NCI-H774 (cell line): ENCODE data around the gene PRDM15.

Experiments
- DNase-seq: peaks from one replicate; lab custom pipeline; 2025; lab: John Stamatoyannopoulos, UW

Gene PRDM15

DNA sequence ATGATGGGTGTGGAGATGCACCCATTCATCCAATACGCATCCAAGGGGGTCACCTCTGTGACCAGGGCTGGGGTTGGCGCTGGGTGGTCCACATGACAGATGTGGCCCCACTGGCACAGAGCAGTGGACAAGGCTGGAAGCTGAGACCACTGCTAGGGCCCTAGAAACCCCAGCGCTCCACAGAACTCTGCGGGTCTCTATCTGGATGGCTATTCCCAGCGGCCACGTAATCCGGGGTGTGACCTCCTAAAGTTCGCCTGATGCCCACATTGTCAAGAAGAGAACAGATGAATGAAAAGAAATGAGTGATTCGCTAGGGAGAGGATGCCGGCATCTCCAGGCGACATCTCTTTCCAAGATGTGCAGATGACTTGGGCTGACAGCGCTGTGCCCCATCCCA is 55.2 kb downstream of the PRDM15 start:
- DNase-seq, result no peak

GRCh38 chr21:41823166-41823565 is 56.0 kb downstream of the PRDM15 start:
- no peak for DNase-seq

DNA sequence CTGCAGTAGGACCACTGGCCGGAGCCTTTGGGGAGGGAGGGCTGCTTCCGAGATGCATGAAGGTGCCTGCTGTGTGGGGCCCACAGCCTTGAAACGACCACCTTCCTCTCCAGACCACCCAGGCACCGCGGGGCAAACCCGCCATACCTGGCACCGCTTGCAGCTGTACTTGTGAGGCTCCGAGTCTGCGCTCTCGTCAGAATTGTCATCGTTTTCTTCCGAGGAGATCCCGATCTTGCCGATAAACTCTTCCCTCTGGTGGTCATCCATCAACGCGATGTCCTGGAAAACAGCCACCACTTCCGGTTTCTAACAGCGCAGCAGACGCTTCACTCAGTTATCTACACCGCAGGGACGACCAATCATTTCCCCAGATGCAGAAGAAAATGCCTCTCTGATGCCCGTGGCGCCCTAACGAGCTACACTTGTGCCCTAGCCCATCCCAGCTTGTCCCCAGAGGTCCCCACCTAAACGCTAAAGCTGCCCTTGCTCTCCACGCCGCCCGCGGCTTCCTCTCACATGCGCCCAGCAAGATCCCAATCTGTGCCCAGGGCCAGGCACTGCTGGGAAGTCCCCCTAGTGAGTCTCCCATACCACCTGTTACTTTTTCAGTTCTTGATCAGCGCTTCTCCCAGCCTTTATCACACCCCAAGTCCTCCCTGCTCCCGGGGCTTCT is 57.2 kb downstream of the PRDM15 start:
- DNase-seq, result no peak

DNA sequence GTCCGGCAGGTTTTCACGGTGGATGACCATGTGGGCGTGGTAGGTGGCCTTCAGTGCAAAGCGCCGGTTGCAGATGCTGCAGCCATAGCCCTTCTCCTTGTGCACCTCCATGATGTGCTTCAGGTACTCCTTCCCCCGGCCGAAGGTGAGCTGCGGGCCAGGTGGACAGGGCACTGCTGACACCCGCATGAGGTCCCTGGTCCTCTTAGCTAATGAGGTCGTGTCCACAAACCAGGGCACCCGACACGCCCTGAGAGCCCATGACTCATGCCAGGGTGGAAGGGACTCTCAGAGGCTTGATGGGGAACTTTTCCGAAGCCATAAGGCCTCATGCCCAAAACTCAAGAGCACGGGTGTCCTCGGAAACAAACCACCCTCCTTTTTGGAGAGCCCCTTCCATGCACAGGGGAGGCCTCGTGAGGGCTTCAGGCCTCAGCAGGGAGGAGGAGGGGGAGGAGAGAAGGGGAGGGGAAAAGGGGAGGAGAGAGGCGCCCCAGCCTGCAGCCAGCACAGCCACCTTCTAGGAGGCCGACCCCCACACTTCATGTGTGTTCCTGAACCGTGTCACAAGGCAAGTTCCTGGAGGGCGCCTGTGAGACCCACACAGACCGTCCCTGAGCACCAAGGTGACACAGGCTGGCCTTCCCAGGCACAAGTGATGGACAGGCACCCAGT is 57.9 kb downstream of the PRDM15 start:
- DNase-seq, result no peak

DNA sequence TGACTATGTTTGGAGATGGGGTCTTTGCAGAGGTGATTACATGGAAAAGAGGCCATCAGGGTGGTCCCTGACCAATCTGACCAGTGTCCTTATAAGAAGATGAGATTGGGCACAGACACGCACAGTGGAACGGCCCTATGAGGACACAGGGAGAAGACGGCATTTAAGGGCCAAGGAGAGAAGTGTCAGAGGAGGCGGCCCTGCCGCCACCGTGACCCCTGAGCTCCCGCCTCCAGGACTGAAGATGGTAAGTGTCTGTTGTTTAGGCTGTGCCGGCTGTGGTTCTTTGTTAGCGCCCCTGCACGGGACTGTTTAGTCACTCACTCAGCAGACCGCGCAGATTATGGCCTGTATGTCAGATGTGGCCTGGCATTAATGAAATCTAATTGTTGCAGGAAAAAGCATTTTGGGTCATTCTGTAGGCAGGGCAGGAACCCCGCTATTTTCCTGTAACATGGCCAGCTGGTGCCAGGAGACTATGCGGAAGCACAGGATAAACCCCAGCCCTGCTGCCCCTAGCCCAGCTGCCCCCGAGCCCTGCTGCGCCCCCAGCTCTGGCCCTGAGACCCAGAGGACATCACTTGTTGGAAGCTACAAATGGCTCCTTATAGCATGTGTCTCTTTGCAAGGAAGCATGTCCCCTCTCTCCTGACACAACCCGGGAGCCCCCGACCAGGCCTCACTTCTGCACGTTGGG is 58.6 kb downstream of the PRDM15 start:
- no peak for DNase-seq

DNA sequence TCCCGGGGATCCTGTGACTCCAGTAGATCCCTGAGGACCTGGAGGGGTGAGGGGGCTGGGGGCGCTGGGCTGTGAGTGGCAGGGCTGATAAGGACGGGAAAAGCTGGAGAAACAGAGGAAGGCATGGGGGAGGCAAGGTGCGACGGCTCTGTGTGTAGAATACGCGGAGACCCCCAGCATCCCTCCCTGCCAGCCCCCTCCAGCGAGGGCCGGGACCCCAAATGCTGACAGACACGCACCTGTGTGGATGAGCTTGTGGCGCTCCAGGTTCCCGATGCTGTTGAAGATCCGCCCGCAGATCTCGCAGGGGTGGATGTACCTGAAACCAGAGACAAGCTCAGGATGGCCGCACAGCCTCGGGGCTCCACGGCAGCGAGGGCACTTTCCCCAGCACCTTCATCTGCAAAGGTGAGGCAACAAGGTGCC is 59.3 kb downstream of the PRDM15 start:
- no peak for DNase-seq

GRCh38 chr21:41819236-41819855 is 59.8 kb downstream of the PRDM15 start:
- DNase-seq, result no peak

DNA sequence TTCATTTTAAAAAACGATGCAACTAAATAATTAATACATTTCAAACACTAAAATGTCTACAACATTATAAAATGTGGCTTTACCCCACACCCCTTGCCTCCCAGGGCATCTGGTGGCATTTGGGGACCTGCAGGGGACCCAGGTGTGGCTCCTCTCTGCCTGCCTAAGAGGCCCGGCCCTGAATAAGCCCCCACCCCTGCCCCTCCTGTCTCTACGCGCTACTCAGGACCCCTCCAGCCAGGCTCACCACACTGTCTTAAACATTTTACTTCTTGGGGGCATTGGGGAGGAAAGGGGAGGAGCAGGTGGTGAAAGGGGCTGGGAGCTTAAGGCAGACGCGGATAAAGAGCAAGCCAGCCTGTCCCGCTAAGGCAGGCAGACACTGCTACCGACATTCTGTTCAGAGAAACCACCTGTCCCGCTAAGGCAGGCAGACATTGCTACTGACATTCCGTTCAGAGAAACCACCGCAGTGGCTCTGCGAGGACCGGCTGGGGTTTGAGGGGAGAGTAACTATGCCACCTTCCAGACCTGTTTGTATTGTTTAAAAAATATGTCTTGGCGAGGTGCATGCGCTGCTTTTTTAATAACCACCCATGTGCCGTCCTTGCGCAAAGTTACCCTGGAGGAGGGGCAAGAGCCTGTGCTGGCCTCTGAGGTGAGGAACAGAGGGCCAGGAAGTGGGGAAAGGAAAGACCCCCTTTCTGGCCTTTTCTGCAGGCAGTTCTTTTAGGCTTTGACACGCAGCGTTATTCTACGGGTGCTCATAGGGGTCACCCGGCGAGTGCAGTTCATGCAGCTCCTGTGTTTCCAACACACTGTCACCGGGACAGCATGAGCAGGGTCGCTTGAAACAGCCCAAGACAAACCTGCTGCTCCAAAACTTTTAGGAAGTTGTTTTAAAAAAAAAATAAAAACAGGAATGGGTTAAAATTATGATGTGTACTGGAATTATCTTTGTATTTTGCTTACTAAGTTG is 61.0 kb downstream of the PRDM15 start:
- no peak for DNase-seq

- peak; percentile 10 for DNase-seq
These were observed 61.9 kb downstream of the PRDM15 start for GRCh38 chr21:41817228-41817627.

DNA sequence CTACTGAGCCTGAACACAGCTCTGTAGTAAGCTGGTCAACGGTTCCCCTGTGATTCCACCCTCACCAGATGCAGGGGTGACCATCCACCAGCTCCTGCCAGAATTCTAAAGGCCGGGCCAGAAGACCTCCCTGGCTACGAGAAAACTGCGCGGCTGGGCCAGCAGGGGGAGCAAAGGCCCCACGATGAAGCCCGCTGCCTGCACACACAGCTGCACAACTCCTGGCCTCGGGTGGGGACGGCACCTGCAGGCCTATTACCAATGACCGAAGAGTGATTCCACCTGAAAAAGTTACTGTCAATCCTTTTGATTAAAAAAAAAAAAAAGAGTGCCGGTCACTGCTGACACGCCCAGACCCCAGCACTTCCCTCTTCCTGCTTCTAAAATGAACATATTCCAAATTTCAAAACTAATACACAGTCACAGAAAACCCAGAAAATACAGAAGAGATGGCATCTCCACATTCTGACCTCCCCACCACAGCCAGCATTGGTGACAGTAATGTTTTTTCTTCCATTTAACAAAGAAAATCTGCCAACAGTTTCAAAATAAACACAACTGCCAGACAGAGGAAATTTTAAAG is 62.5 kb downstream of the PRDM15 start:
- DNase-seq, result no peak

DNA sequence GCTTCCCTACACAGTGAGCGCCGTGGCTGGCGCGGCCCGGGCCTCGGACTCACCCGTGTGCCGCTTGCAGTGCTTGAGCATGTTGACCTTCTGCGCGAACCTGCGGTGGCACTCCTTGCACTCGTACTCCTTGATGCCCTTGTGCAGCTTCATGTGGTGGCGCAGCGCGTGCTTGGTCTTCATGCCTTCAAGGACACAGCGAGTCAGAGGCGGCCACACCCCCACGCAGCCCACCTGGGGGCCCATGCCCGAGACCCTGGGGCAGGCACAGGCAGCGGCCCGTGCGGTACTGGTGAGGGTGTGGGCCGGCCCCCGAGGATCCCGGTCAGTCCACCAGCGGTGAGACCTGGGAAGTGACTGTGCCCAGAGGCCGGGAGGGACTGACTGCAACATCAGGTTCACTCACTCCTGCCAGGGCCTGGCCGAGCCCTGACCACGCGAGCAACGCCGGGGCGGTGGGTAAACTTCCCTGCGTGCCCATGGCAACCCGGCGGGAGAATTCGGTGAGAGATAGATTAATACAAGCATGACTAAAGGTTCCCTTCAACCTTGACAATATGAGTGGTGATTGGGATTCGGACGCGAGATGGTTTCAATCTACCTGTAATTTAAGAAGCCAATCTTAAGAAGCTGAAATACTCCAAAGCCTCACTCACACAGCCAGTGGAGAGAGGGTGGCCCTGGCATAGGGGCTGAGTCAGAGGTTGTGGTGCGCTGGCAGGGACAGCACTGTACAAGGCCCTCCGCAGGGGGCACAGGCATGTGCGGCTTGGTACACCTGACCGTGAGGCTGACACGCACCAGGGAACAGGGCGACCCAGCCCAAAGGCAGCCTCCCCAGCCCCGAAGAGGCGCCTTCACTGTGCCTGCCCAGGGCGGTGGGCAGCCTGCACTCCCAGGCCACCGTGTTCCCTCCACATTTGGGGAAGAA is 63.2 kb downstream of the PRDM15 start:
- no peak for DNase-seq

GRCh38 chr21:41813226-41813625 is 65.9 kb downstream of the PRDM15 start:
- no peak for DNase-seq

DNA sequence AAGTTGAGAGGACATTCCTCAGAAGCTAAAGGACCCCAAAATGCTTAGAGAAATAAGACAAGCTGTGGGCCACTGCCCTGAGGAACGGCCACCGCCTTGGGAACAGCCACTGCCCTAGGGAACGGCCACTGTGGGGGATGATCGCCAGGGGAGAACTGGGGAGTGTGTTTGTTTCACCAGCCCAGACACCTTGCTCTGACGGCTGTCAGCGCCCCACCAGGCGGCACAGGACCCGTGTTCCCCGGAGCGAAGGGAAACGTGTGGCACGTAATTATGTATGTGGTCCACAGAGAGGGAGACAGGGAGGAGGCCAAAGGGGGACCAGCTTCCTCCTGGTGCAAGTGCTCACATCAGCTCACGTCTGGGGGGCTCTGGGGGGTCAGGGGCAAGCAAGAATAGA is 66.5 kb downstream of the PRDM15 start:
- DNase-seq, result no peak

DNA sequence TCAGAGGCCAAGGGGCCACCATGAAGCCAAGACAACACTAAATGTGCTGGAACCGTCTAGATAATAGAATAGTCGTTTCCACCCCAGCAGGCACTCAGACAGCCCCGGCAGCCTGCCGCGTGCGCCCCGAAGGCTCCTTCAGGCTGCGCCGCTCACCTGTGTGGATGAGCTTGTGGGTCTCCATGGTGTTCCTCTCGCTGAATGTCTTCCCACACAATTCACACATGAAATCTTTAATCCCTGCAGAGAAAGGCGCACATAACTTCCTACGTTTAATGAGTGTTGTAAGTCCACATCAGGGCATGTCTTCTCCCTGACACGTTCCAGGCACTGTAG is 68.6 kb downstream of the PRDM15 start:
- no peak for DNase-seq

DNA sequence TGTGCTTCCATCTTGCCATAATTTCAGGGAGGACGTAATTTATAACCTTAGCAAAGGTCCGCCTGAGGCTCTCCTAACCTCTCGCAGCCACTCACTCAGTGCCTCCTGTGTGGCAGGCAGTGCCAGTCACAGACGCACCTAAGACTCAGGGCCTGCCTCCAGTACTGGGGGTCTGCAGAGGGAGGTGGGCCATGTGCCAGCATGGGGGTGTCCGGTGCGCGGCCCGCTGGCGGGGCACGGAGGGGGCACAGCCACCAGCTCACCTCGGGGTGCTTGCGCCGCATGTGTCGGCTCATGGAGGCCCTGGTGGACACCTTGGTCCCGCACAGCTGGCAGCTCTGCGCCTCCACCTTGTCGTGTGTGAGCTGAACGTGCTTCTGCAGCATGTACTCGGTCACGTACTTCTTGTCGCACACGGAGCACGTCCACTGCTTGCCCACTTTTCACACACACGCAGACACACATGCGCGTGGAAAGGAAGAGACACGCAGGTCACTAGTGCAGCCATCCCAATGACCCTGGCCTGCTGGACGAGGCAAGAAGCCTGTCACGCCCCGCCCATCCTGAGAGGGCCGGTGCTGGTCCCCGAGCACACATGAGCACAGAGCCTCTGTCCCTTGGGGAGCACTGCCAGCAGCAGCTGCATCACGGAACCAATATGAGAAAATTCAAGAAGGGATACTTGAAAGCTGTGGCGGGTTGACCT is 69.1 kb downstream of the PRDM15 start:
- no peak for DNase-seq

- DNase-seq, result no peak
These were observed 70.3 kb downstream of the PRDM15 start for GRCh38 chr21:41808846-41809245.

GRCh38 chr21:41808094-41808493 is 71.0 kb downstream of the PRDM15 start:
- DNase-seq, result no peak

GRCh38 chr21:41806773-41807172 is 72.4 kb downstream of the PRDM15 start:
- DNase-seq, result no peak

DNA sequence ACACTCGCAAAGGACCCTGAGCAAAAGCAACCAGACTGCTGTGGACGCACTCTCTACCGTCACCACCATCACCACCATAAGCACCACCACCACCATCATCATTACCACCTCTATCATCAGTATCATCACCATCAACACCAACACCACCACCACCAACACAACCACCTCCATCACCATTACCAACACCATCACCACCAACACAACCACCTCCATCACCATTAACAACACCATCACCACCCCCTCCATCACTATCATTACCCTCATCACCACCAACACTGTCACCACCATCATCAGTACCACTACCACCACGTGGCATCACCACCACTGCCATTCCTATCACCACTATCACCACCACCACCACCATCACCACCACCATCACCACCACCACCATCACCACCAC is 73.5 kb downstream of the PRDM15 start:
- DNase-seq, result no peak

DNA sequence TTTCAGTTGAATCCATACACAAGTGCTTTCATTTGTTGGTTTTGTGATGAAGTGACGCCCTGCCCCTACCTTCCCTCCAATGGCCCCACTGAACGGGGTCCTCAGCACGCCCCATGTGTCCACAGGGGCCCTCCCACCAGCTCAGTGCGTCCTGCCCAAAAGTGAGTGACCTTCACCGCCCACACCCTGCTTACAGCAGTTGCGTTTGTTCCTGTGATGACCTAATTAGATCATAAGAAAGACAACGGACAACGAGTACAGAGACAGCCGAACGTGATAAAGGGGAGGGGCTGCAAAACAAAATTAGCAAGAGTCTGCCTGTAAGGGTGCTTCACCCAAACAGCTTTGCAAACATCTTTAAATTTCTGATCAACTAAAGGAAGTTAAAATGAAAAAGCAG is 74.1 kb downstream of the PRDM15 start:
- no peak for DNase-seq
